Right atrium auricular region (tissue), 2 donors: ENCODE measurements around the gene RNF224. TPM values are rescaled to one million over a fixed set of nuclear protein-coding genes. Genes with fewer than 3 reads are reported as not detected.

ENCODE experiments used
- DNase-seq: peaks from one replicate; pipeline ENCODE4 v3.0.0-alpha.2; 2019; ENCODE audit warnings: low spot score
- H3K27ac ChIP-seq, 2 donors: fragments of 200-600 bp; sonication (generic); 1 replicate in 1 of 2; 2 replicates in 1 of 2; pipeline ENCODE4 v1.5.1; 2016 to 2019
- H3K27me3 ChIP-seq, 2 donors: fragments of 200-600 bp; sonication (generic); one replicate each; pipeline versions ENCODE4 v1.5.1 to v1.6.0; 2017 to 2019
- H3K36me3 ChIP-seq: fragments of 200-600 bp; sonication (generic); one replicate; pipeline ENCODE4 v1.5.1; 2016
- H3K4me1 ChIP-seq, 2 donors: fragments of 200-600 bp; sonication (generic); one replicate each; pipeline versions ENCODE4 v1.5.1 to v1.6.0; 2017 to 2019
- H3K4me3 ChIP-seq, 2 donors: fragments of 200-600 bp; sonication (generic); 1 replicate in 1 of 2; 2 replicates in 1 of 2; pipeline ENCODE4 v1.5.1; 2017 to 2019; ENCODE audit warnings: mild to moderate bottlenecking in 1 of 2, moderate library complexity in 1 of 2
- H3K9me3 ChIP-seq, 2 donors: fragments of 200-600 bp; sonication (generic); one replicate each; pipeline ENCODE4 v1.5.1; 2019
- CTCF ChIP-seq, 2 donors: fragments of 200-600 bp; sonication (generic); IDR thresholded peaks; one replicate each; pipeline ENCODE4 v1.5.1; 2019; ENCODE audit warnings: antibody characterized with exemption in 2 of 2
- total RNA-seq, 2 donors: library from RNA; depleted of rRNA; stranded (reverse); fragments of >200 nt; gene quantifications; one replicate each; pipeline ENCODE4 v1.1.0, GENCODE V29; 2016

Gene RNF224
- total RNA-seq, 2 donors from 2014 or later: not detected

- Histone ChIP-seq H3K4me3 (no peak overlapping the region), H3K27me3 (peaks cover 3 to 9% of the 10 kb centered on the region in 2 donors), H3K27ac (no peak overlapping the region), H3K9me3 (no peaks in the 10 kb centered on the region), H3K4me1 (peaks cover 0 to 12% of the 10 kb centered on the region in 2 donors), H3K36me3 (no peaks in the 10 kb centered on the region)
- DNase-seq: no peak
- TF ChIP-seq CTCF (IDR thresholded peaks at IDR 0.05): no peak
These were observed 1.9 kb downstream of the RNF224 start for GRCh38 chr9:137228968-137229896.

GRCh38 chr9:137229903-137230704 lies 2.8 kb downstream of the RNF224 start:
- TF ChIP-seq CTCF (IDR thresholded peaks at IDR 0.05): no peak
- peaks cover 0 to 11% of the 10 kb centered on the region in 2 donors for H3K4me1 ChIP-seq
- H3K27me3 ChIP-seq: peaks cover 3 to 9% of the 10 kb centered on the region in 2 donors
- no peaks in the 10 kb centered on the region for H3K9me3 ChIP-seq
- H3K4me3 ChIP-seq: no peak overlapping the region
- no peak for DNase-seq
- H3K27ac ChIP-seq: no peak overlapping the region
- no peaks in the 10 kb centered on the region for H3K36me3 ChIP-seq

- no peak for DNase-seq
- Histone ChIP-seq H3K4me3 (no peak within 1 kb of the TSS), H3K36me3 (no peaks in the 10 kb centered on the region), H3K4me1 (peaks cover 0 to 15% of the 10 kb centered on the region in 2 donors), H3K9me3 (no peaks in the 10 kb centered on the region), H3K27ac (no peak within 1 kb of the TSS), H3K27me3 (peaks cover 3 to 9% of the 10 kb centered on the region in 2 donors)
- TF ChIP-seq CTCF (IDR thresholded peaks at IDR 0.05): no peak
These were observed 3.5 kb downstream of the RNF224 start, which contains the start of gene SLC34A3 for GRCh38 chr9:137230705-137231371. SLC34A3 (plus strand) TSS chr9:137230901; CDS start chr9:137231703, 802 bp downstream.

DNA sequence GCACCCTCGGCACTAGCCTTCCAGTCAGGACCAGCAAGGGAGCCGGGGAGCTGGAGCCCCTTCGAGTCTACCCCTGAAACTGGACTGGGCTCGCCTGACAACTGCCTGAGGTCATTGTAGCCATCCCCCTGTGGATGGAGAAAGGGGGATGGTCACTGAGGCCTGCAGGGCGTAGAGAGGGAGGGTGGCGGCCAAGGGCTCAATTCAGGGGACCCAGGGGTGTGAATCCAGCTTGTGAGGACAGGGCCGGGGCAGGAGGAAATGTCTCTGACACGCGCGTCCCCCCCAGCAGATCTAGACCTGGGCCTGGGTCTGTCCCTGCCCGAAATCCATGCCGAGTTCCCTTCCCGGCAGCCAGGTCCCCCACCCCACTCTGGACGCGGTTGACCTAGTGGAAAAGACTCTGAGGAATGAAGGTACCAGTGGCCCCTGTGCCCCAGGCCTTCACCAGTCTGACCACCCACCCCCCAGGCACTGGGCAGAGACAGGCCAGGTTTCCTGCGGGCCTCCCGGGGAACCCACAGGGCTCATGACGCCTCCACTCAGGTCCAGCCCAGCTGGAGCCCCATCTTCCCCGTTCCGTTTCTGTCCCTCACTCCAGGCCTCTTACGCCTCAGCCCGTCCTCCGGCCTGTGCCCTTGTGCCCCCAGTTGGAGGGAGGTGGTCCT lies 4.2 kb downstream of the RNF224 start:
- peaks cover 3 to 9% of the 10 kb centered on the region in 2 donors for H3K27me3 ChIP-seq
- H3K27ac ChIP-seq: no peak overlapping the region
- no peak overlapping the region for H3K4me3 ChIP-seq
- TF ChIP-seq CTCF (IDR thresholded peaks at IDR 0.05): no peak
- no peak for DNase-seq
- peaks cover 0 to 22% of the 10 kb centered on the region in 2 donors for H3K4me1 ChIP-seq
- H3K36me3 ChIP-seq: no peaks in the 10 kb centered on the region
- H3K9me3 ChIP-seq: no peaks in the 10 kb centered on the region

DNA sequence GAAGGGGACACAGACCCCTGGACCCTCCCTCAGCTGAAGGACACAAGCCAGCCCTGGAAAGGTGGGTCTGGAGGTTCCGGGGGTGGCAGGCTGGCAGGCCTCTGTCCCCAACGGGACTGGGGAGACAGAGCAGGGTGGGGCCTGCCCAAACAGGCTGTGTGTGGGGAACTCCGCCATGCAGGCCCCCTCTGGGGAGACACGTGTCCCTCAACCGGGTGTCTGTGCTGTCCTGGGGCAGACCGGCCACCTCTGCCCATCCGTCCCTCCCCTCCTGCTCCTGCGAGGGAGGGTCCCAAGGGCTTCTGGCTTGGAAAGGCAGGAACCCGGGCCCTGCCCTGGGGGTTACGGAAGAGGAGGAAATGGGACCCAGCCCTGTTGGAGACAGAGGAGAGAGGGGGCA lies 4.8 kb downstream of the RNF224 start:
- no peak overlapping the region for H3K4me3 ChIP-seq
- no peak overlapping the region for H3K27ac ChIP-seq
- peaks cover 3 to 9% of the 10 kb centered on the region in 2 donors for H3K27me3 ChIP-seq
- peaks cover 0 to 24% of the 10 kb centered on the region in 2 donors for H3K4me1 ChIP-seq
- no peaks in the 10 kb centered on the region for H3K36me3 ChIP-seq
- DNase-seq: no peak
- H3K9me3 ChIP-seq: no peaks in the 10 kb centered on the region
- TF ChIP-seq CTCF (IDR thresholded peaks at IDR 0.05): no peak
